ENCODE data around the gene EDC4.
"Not testable (repeated sequence)": the region's sequence is repeated elsewhere in the genome, so short reads cannot be mapped to it uniquely, and the experiment has no call there.

EDC4 gene

DNA sequence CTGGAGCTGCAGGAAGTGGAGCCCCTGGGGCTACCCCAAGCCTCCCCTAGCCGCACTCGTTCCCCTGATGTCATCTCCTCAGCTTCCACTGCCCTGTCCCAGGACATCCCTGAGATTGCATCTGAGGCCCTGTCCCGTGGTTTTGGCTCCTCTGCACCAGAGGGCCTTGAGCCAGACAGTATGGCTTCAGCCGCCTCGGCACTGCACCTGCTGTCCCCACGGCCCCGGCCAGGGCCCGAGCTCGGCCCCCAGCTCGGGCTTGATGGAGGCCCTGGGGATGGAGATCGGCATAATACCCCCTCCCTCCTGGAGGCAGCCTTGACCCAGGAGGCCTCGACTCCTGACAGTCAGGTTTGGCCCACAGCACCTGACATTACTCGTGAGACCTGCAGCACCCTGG lies 7.7 kb downstream of the EDC4 start:
- DNase-seq, result no peak

DNA sequence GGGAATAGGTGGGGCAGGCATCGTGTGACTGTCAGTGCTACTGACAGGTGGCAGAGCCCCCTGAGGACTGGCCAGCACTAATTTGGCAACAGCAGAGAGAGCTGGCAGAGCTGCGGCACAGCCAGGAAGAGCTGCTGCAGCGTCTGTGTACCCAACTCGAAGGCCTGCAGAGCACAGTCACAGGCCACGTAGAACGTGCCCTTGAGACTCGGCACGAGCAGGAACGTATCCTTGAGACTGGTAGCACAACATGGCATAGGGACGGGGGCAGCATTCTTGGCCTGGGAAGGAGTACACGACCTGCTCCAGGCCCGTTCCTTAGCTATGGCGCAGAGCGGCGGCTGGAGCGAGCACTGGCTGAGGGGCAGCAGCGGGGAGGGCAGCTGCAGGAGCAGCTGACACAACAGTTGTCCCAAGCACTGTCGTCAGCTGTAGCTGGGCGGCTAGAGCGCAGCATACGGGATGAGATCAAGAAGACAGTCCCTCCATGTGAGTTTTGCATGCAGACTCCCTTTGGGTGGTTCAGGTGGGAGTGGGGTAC lies 8.8 kb downstream of the EDC4 start:
- no peak for DNase-seq

DNA sequence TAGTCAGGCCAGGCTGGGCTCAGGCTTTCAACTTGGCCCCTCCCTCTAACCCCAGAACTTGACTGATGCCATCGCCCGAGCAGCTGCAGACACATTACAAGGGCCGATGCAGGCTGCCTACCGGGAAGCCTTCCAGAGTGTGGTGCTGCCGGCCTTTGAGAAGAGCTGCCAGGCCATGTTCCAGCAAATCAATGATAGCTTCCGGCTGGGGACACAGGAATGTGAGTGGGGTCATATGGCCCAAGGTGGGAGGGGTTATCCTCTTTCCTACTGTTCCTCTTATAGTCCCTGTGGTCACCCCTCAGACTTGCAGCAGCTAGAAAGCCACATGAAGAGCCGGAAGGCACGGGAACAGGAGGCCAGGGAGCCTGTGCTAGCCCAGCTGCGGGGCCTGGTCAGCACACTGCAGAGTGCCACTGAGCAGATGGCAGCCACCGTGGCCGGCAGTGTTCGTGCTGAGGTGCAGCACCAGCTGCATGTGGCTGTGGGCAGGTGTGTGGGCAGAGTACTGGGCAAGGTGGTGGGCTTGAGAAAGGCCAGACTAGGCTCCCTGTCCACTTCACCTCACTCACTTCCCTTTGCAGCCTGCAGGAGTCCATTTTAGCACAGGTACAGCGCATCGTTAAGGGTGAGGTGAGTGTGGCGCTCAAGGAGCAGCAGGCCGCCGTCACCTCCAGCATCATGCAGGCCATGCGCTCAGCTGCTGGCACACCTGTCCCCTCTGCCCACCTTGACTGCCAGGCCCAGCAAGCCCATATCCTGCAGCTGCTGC lies 9.7 kb downstream of the EDC4 start:
- no peak for DNase-seq

DNA sequence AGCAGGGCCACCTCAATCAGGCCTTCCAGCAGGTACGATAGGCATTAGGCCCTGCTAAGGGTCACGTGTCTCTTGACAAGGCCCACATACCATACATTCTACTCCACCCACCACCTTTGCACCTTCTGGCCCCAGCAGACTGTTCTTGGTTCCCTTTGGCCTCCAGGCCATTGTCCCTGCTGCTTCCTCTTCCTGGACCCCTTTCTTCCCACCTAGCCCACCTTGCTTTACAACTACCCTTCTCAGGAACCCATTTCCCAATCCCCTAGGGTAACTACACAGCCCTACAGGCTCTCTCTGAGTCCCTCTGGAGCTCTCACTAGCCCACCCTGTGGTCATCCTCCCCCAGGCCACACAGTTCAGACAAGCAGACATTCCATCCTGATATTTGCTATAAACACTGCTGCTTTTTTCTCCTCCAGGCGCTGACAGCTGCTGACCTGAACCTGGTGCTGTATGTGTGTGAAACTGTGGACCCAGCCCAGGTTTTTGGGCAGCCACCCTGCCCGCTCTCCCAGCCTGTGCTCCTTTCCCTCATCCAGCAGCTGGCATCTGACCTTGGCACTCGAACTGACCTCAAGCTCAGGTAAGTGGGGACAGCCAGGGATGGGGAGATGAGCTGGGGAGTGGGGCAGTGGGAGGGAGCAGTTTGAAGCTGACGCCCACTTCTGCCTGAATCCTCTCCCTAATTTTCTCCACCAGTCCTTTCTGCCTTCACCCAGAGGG lies 10.5 kb downstream of the EDC4 start:
- no peak for DNase-seq

DNA sequence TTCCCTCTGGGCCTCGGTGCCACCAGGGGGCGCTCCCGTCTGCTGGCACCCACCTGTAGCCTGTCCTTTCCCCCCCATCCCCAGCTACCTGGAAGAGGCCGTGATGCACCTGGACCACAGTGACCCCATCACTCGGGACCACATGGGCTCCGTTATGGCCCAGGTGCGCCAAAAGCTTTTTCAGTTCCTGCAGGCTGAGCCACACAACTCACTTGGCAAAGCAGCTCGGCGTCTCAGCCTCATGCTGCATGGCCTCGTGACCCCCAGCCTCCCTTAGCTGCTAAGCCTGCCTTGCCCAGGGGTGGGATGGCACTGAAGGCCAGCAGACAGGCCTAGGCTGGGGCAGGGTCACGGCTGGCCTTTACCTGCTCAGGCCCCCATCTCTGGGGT lies 11.0 kb downstream of the EDC4 start:
- peak; percentile 63 for DNase-seq

DNA sequence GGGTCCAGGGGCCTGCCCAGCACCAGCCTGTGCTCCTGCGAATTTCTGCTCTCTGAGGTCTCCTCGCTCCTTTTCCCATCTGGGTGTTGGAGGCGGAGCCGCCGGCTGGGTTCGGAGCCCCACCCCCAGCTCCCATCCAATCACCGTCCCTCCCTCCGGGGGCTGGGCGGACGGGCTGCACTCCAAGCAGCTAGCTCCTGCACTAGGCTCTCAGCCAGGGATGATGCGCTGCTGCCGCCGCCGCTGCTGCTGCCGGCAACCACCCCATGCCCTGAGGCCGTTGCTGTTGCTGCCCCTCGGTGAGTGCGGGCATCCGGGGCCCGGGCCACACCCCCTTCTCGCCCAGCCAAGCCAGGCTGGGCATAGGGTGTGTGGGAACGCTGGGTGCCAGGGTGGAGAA lies 11.8 kb downstream of the EDC4 start, which contains the start of gene NRN1L:
Gene NRN1L (plus strand): TSS at position 202 of the 400 bp plus-strand sequence. CDS start 19 bp downstream, at position 221.
- peak; percentile 82 for DNase-seq

DNA sequence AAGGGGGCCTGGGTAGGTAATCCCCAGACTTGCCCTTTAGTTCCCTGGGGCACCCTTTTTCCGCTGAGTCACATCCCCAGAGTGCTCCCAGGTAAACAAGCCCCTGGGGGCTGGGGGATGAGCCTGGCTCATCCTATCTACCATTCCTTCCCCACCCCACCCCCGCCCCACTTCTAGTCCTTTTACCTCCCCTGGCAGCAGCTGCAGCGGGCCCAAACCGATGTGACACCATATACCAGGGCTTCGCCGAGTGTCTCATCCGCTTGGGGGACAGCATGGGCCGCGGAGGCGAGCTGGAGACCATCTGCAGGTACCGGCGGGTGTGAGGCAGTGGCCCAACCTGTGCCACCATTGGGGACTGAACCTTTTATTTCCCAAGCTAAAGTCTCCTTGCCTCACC lies 12.7 kb downstream of the EDC4 start:
- no peak for DNase-seq

DNA sequence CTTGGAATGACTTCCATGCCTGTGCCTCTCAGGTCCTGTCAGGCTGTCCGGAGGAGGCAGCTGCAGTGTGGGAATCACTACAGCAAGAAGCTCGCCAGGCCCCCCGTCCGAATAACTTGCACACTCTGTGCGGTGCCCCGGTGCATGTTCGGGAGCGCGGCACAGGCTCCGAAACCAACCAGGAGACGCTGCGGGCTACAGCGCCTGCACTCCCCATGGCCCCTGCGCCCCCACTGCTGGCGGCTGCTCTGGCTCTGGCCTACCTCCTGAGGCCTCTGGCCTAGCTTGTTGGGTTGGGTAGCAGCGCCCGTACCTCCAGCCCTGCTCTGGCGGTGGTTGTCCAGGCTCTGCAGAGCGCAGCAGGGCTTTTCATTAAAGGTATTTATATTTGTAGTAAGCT lies 13.1 kb downstream of the EDC4 start:
- no peak for DNase-seq

DNA sequence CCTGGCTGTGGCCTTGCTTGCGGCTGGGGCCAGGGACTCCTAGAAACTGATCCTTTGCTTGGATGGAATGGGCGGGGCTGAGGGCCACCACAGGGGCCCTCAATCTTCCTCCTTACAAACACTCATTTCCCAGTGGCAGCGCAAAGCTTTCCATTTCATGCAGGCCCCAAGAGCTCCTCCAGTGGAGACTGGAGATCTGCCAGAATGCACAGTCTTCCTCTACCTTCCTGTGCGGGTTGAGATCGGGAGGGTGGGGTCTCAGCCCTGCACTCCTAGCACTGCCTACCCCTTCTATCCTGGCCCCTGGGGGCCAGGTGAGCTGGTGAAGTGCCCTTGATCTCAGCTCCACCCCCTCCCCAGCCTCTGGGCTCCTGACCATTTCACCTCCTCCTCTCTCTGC lies 13.5 kb downstream of the EDC4 start:
- DNase-seq, result no peak

DNA sequence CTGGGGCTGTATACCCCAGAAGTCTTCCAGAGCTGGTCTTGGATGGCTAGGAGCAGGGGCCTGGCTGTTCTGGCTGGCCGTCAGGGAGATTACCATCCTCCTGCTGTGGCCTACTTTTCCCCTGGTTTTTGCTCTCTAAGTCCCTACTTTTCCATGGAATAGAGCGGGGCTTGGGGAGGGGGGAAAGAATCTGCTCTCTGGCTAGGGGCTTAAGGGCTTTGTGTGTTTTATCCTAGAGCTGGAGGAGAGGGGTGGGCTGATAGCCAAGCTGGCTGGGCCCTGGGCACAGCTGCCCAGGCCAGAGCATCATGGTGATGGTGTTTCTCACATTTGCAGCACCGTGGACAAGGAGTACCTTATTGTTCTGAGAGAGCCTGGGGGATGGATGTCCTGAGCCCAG lies 15.5 kb downstream of the EDC4 start:
- DNase-seq, result no peak

DNA sequence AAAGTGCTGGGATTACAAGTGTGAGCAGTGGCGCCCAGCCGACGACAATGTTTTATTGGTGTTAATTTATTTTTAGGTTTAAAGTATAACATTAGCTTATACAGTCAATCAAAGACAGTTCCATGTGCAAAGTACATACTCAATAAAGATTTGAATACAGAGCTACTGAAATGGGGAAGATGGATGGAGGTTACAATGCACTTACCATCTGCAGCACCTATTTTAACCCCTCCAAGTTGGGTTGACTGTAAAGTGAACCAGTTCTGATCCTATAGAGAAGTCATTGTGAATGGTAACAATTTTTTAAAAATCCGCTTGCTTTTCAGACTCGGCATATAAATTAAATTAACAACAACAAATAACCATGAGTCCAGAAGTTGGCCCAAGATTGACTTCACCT lies 19.5 kb downstream of the EDC4 start:
- DNase-seq, result no peak

DNA sequence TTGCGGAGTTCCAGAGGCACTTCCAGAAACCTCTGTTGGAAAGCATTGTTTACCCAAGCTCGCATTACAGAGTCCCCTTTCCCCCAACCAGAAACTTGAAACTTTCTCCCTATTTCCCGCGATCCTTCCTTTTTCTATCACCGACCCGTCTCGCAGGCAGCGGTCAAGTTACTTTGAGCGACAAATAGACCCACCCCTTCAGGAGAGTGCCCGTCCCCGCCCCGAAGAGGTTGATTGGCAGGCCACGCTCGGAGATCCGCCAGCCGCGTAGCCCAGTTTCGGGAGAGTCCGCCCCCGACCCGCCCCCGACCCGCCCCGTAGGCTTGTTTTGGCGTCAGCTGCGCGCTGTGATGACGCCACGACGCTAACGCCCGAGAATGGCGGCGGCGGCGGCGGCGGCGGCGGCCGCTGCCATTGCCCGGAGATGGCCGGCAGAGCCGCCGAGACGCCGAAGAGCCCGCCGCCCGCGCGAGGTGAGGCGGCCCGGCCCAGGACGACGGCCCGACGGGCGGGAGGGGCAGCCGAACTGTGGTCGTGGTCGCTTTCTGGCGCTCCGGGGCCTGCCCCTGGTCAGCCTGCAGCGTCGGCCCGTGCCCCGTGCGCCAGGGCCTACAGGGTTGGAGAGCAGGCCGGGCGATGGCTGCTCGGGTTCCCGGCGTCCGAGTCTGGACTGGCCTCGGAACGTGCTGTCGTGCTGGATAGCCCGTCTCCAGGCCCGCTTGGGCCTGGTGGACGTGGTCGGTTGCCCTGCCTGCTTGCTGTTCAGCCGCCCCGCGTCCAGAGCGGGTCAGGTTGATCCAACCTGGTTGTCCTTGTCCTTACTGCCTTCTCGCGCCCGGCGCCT lies 20.3 kb downstream of the EDC4 start, which contains the start of gene PSKH1:
Gene PSKH1 (plus strand): TSS at position 356 of the 844 bp plus-strand sequence. CDS start 15,496 bp downstream, outside the sequence.
- DNase-seq, result peak; percentile 95

DNA sequence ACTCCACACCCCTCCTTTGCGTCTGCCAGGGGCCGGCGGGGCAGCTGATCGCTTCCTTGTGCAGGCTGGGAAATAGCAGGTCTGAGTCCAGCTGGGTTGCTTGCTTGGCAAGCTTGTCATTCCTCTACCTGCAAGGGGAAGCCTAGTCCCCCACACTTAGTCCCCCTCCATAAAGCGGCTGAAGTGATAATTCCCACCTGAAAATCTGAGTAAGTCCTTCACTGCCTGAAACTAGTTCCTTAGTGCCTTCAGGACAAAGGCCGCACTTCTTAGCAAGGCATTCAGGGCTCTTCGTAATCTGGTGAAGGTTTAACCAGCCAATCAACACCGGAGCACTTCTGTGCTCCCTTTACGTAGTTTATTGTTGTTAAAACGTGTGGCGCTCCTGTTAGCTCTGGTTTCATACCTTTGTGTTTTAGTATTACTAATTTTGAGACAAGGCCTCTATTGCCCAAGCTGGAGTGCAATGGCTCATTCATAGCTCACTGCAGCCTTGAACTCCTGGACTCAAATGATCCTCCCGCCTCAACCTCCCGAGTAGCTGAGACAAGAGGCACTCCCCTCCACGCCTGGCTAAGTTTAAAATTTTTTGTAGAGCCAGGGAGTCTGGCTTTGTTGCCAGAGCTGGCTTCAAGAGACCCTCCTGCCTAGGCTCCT lies 21.0 kb downstream of the EDC4 start:
- DNase-seq, result no peak

DNA sequence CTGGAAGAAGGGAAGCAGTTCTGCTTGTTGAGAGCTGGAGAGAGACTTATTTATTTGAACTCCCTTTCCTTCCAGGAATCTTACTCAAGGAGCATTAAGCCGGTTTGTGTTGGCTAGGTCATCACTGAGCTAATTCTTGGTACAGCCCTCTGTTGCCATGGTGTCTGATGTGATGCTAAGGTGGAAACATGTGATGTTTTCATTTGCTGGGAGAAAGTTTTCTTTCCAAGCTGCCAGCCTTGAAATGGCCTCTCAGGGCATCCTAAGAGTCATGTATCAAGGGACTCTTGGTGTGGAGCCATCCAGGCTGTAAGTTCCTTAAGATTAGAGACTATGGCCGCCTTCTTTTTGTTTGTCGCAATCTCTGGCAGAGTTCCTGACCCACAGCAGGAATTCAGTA lies 24.4 kb downstream of the EDC4 start:
- no peak for DNase-seq

DNA sequence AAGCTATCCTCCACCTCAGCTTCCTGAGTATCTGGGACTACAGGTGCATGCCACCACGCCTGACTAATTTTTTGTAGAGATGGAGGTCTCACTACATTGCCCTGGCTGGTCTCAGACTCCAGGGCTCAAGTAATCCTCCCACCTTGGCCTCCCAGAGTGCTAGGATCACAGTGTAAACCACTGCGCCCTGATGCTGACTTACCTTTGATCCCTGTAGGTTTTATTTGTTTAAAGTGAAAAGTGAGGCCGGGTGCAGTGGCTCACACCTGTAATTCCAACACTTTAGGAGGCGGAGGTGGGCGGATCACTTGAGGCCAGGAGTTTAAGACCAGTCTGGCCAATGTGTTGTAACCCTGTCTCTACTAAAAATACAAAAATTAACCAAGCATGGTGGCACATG lies 28.9 kb downstream of the EDC4 start:
- no peak for DNase-seq

DNA sequence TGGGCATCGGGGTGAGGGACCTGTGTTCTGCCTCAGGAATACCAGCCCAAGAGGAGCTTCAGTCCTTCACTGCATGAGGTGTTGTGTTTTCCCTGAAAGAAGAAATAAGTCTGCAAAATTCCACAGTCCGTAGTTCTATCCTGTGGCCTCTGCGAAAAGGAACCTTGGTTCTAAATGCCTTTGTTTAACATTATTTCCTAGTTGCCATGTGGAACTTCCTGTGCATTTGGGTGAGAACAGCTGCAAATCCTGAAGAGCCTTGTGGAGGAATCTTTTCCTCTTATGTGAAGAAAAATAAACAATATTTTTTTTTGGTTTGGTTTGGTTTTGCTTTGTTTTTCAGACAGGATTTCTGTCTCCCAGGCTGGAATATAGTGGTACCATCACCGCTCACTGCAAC lies 30.0 kb downstream of the EDC4 start:
- no peak for DNase-seq

DNA sequence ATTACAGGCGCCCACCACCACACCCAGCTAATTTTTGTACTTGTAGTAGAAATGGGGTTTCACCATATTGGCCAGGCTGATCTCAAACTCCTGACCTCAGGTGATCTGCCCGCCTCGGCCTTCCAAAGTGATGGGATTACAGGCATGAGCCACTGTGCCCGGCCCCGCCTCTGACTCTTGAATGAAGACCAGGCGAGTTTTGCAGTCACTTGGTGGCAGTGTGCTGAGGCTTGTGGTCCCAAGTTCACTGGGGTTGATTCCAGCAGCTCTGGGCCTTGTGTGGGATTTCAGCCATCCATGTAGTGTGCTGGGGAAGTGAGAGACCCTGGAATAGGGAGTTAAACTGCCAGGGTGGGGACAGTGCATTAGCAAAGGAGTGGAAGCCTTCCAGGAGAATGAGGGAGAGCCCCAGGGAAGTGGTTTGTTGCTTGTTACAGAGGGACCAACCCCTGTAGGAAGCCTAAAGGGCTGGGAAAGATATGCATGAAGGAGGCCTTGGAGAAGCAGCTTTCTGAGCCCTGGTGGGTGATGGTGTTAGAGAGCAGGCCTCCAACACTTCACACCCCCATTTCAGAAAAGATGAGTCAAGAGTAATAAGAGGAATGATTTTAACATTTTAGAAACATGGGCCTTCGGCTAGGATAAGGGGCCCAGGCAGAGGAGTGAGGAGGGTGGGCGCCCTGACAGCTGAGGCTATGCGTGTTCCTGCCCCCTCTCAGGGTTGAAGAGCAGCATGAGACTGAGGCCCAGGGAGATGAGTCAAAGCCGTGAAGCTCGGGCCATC lies 34.7 kb downstream of the EDC4 start:
- no peak for DNase-seq

DNA sequence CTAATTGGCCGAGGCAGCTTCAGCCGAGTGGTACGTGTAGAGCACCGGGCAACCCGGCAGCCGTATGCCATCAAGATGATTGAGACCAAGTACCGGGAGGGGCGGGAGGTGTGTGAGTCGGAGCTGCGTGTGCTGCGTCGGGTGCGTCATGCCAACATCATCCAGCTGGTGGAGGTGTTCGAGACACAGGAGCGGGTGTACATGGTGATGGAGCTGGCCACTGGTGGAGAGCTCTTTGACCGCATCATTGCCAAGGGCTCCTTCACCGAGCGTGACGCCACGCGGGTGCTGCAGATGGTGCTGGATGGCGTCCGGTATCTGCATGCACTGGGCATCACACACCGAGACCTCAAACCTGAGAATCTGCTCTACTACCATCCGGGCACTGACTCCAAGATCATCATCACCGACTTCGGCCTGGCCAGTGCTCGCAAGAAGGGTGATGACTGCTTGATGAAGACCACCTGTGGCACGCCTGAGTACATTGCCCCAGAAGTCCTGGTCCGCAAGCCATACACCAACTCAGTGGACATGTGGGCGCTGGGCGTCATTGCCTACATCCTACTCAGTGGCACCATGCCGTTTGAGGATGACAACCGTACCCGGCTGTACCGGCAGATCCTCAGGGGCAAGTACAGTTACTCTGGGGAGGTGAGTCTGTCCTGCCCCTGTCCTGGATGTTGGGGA lies 36.3 kb downstream of the EDC4 start:
- DNase-seq, result no peak

DNA sequence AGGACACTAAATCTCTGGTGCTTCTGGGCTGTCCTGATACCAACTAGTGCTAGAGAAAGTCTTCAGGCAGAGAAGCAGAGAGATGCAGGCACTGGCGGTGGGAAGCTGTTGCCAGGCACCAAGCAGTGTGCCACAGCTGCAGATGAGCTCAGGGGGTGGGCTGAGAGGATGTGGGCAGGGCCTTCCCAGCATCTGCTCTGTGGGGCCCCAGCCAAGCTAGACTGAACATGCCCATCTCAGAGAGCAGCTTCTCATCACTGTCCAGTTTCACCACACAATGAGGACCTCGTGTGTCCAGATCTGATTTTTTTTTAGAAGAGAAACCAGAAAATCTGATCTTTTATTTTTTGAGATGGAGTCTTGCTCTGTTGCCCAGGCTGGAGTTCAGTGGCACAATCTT lies 37.3 kb downstream of the EDC4 start:
- DNase-seq, result no peak

DNA sequence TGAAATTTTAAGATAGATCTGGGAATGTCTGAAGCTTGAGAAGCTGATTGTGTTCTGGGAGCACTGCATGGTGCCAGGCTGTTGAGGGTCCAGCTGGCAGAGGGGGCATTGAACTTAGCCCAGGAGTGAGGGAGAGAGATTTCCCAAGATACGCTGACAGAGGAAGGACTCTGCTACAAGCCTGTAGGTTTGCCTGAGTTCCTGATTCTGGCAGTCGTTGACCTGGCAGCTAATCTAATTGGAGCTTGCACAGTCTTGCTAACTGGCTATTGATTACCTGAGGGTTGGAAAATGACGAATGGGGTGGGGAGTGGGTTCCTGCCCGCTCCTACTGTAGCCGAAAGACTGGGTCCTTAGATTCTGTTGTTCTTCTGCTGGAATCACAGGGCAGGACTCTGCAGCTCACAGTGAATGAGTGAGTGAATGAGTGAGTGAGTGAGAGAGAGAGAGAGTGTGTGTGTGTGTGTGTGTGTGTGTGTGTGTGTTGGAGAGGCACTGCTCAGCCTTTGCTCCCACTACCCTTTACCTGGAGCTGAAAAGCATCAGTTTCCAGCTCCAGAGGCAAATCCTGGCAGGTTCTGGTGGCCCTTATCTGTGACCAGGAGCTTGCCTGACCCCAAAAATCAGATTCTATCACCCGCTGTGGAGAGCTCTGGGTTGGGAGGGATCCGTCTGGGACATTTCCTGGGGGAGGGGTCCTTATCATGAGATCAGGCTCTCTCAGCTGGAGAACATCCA lies 42.1 kb downstream of the EDC4 start:
- no peak for DNase-seq

DNA sequence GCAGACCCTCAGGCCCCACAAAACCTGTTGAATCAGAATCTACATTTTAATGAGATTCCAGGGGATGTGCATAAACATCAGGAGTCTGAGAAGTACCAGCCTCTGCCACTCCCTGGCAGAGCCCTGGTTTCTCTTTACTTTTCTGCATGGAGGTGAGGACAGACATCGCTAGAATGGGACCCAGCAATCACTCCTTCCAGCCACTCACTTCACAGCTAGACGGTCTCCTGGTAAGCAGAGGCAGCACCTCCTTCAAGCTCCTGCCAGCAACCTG lies 42.6 kb downstream of the EDC4 start:
- DNase-seq, result not testable (repeated sequence)

Data from retina (tissue), 1 donor.